Measurements from ENCODE around the gene PRKAG2.

Gene PRKAG2

GRCh38 chr7:151704299-151704959 lies 172.5 kb downstream of the PRKAG2 start:
- DNase-seq = no peak

- DNase-seq = no peak
Measured at GRCh38 chr7:151702961-151703360, 174.0 kb downstream of the PRKAG2 start.

GRCh38 chr7:151700586-151701165 lies 176.2 kb downstream of the PRKAG2 start:
- no peak for DNase-seq

- no peak for DNase-seq
Measured at GRCh38 chr7:151699928-151700319, 177.0 kb downstream of the PRKAG2 start.

- no peak for DNase-seq
Measured at GRCh38 chr7:151699147-151699927, 177.6 kb downstream of the PRKAG2 start.

GRCh38 chr7:151697942-151698341 lies 179.0 kb downstream of the PRKAG2 start:
- no peak for DNase-seq

GRCh38 chr7:151697515-151697895 lies 179.4 kb downstream of the PRKAG2 start:
- DNase-seq = no peak

- no peak for DNase-seq
Measured at GRCh38 chr7:151696721-151697514, 180.0 kb downstream of the PRKAG2 start.

GRCh38 chr7:151695951-151696541 lies 180.9 kb downstream of the PRKAG2 start:
- DNase-seq = no peak

- DNase-seq = no peak
Measured at GRCh38 chr7:151694828-151695580, 181.9 kb downstream of the PRKAG2 start.

- DNase-seq = no peak
Measured at GRCh38 chr7:151694441-151694827, 182.5 kb downstream of the PRKAG2 start.

- DNase-seq = no peak
Measured at GRCh38 chr7:151693140-151693539, 183.8 kb downstream of the PRKAG2 start.

- no peak for DNase-seq
Measured at GRCh38 chr7:151692721-151693120, 184.2 kb downstream of the PRKAG2 start.

GRCh38 chr7:151691449-151691848 lies 185.5 kb downstream of the PRKAG2 start:
- no peak for DNase-seq

- no peak for DNase-seq
Measured at GRCh38 chr7:151690606-151691005, 186.3 kb downstream of the PRKAG2 start.

GRCh38 chr7:151689196-151689971 lies 187.5 kb downstream of the PRKAG2 start:
- no peak for DNase-seq

GRCh38 chr7:151688236-151688780 lies 188.6 kb downstream of the PRKAG2 start:
- DNase-seq = no peak

GRCh38 chr7:151687523-151688235 lies 189.2 kb downstream of the PRKAG2 start:
- no peak for DNase-seq

GRCh38 chr7:151686826-151687225 lies 190.1 kb downstream of the PRKAG2 start:
- DNase-seq = no peak

GRCh38 chr7:151686016-151686766 lies 190.7 kb downstream of the PRKAG2 start:
- DNase-seq = no peak

Data from SIG-M5 (cell line).